SH-SY5Y (cell line): ENCODE results near the gene DSCAM.

Experiments used
- GATA2 ChIP-seq: IDR thresholded peaks from 2 replicates; pipeline ENCODE4 v1.6.1; 2011; ENCODE audit warnings: mild to moderate bottlenecking, low read depth, low read length
- GATA3 ChIP-seq: IDR thresholded peaks from 2 replicates; pipeline ENCODE4 v1.6.1; 2011; ENCODE audit warnings: low read depth, mild to moderate bottlenecking, low read length, moderate library complexity

DNA sequence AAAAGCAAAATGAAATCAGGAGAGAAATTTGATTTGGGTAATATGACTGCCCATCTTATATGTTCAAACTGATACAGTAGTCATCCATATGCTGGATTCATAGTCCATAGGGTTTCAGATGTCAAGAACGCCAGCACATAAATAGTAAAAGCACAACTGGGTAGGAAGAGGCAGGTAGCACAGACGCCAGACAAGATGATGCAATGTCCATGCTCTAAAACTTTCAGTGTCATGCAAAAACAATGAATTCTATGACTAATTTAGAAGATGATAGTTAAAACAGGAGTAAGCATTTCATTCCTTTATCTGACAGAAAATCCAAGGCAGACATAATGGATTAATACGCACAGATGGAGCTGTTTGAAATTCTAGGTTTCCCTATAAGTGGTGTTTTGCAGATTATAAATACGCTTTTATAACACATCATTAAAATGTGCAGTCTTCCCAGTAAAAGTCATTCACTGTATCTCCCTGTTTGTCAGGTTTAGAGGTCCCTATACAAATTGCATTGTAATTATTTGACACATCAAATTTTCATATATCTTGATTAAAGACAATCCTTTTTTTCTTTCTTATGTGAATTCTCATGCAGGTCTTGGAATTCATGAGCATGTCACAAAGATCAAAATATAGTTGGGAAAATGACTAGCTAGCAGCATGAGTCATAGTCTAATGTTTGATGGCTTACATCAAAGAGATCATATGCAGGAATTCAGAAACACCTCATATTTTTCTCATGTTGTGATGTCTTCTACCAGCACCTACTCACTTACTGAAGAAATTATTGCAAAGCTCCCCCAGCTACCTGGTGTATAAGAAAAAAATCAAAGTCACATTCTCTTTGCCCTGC lies 139.9 kb downstream of the DSCAM start:
- no peak for TF ChIP-seq GATA2
- no peak for TF ChIP-seq GATA3
